Gastrocnemius medialis (tissue), 4 donors: ENCODE data around the gene CAMTA2. TPM values are rescaled to one million over a fixed set of nuclear protein-coding genes. Genes with fewer than 3 reads are reported as not detected.

Experiments used
- ATAC-seq, 2 donors: fragments of 150-250 bp; one replicate each; pipeline ENCODE4 v1.9.1; 2016
- DNase-seq, 2 donors: peaks; one replicate each; pipeline ENCODE4 v3.0.0-alpha.2; 2019
- H3K27ac ChIP-seq, 4 donors: fragments of 200-600 bp; sonication (generic); 1 replicate in 1 of 4; 2 replicates in 3 of 4; pipeline ENCODE4 v1.5.1; 2016 to 2018; ENCODE audit warnings: mild to moderate bottlenecking in 2 of 4, moderate library complexity in 1 of 4
- H3K27me3 ChIP-seq, 3 donors: fragments of 200-600 bp; sonication (generic) in 2 of 3; 1 replicate in 1 of 3; 2 replicates in 2 of 3; pipeline versions ENCODE4 v1.5.1 to v1.6.0; 2016 to 2019; ENCODE audit warnings: mild to moderate bottlenecking in 1 of 3, moderate library complexity in 1 of 3
- H3K36me3 ChIP-seq, 2 donors: fragments of 200-600 bp; sonication (generic) in 1 of 2; one replicate each; pipeline ENCODE4 v1.5.1; 2017 to 2018
- H3K4me1 ChIP-seq, 2 donors: fragments of 200-600 bp; sonication (generic) in 1 of 2; one replicate each; pipeline ENCODE4 v1.5.1; 2016 to 2017; ENCODE audit warnings: mild to moderate bottlenecking in 2 of 2
- H3K4me3 ChIP-seq, 4 donors: fragments of 200-600 bp; sonication (generic) in 3 of 4; 1 replicate in 1 of 4; 2 replicates in 3 of 4; pipeline ENCODE4 v1.5.1; 2016 to 2019; ENCODE audit warnings: mild to moderate bottlenecking in 2 of 4
- H3K9me3 ChIP-seq, 3 donors: fragments of 200-600 bp; sonication (generic) in 2 of 3; 1 replicate in 1 of 3; 2 replicates in 2 of 3; pipeline ENCODE4 v1.5.1; 2016 to 2019
- CTCF ChIP-seq, 5 experiments: fragments of 450-650 bp in 3 of 5; fragments of 200-600 bp in 2 of 5; sonication (generic) in 2 of 5; IDR thresholded peaks in 4 of 5; conservative IDR thresholded peaks in 1 of 5; 1 replicate in 4 of 5; 2 replicates in 1 of 5; pipeline ENCODE4 v1.5.1; 2016 to 2019; ENCODE audit warnings: antibody characterized with exemption in 5 of 5, mild to moderate bottlenecking in 3 of 5, moderate library complexity in 3 of 5
- POLR2A ChIP-seq, 2 donors: fragments of 450-650 bp; IDR thresholded peaks; one replicate each; pipeline ENCODE4 v1.6.1; 2017; ENCODE audit warnings: antibody characterized with exemption in 2 of 2, mild to moderate bottlenecking in 2 of 2, moderate library complexity in 2 of 2
- in situ Hi-C, 4 donors: fragments of 200-750 bp; cut with MboI; loops; one replicate each; pipeline versions ENCODE4 v1.15.0 to v1.8.0; 2017; ENCODE audit warnings: low sequenced_read_pairs in 4 of 4
- intact Hi-C: fragments of 100-400 bp; cut with DNase I; formaldehyde crosslinking; loops from one replicate; pipeline ENCODE4 v1.15.1; 2023; ENCODE audit warnings: low total_unique reads
- total RNA-seq, 4 donors: library from RNA; depleted of rRNA; stranded (reverse); fragments of >200 nt; gene quantifications; one replicate each; pipeline versions ENCODE4 v1.1.0 to v1.2.3, GENCODE V29; 2016

Gene CAMTA2
- total RNA-seq, 4 donors from 2014 or later, result 19.1 to 46.4 (median 36.4) TPM

- intact Hi-C loops (no loop called here), in situ Hi-C loops (no loop called here)
- no peak for DNase-seq
- Histone ChIP-seq H3K27ac (peak overlapping the region; percentile 88 to 95 (median 94)), H3K4me3 (no peak overlapping the region), H3K4me1 (peaks cover 27 to 33% of the 10 kb centered on the region in 2 donors), H3K9me3 (no peaks in the 10 kb centered on the region), H3K27me3 (no peaks in the 10 kb centered on the region), H3K36me3 (peaks cover 0 to 20% of the 10 kb centered on the region in 2 donors)
- ATAC-seq, result no peak
- TF ChIP-seq CTCF (IDR thresholded peaks at IDR 0.05 in 4 of 5, conservative IDR thresholded peaks at IDR 0.05 in 1 of 5) (no peak), POLR2A (IDR thresholded peaks at IDR 0.05) (no peak)
Observed at GRCh38 chr17:4965311-4965986, 22.0 kb downstream of the CAMTA2 start.

GRCh38 chr17:4960279-4960922 is 27.1 kb downstream of the CAMTA2 start:
- H3K4me1 ChIP-seq, result peaks cover 8 to 25% of the 10 kb centered on the region in 2 donors
- H3K36me3 ChIP-seq, result peaks cover 0 to 21% of the 10 kb centered on the region in 2 donors
- no peak overlapping the region for H3K4me3 ChIP-seq
- TF ChIP-seq POLR2A (IDR thresholded peaks at IDR 0.05), result no peak
- no peak for TF ChIP-seq CTCF (IDR thresholded peaks at IDR 0.05 in 4 of 5, conservative IDR thresholded peaks at IDR 0.05 in 1 of 5)
- peak overlapping the region in 2 of 4 donors; percentile 64 to 100 for H3K27ac ChIP-seq
- ATAC-seq (no peak), DNase-seq (no peak)
- H3K27me3 ChIP-seq, result no peaks in the 10 kb centered on the region
- in situ Hi-C loops, result no loop called here
- no peaks in the 10 kb centered on the region for H3K9me3 ChIP-seq
- intact Hi-C loops, result no loop called here

- TF ChIP-seq POLR2A (IDR thresholded peaks at IDR 0.05) (no peak), CTCF (IDR thresholded peaks at IDR 0.05 in 4 of 5, conservative IDR thresholded peaks at IDR 0.05 in 1 of 5) (no peak)
- intact Hi-C loops (no loop called here), in situ Hi-C loops (no loop called here)
- peaks cover 0 to 23% of the 10 kb centered on the region in 2 donors for H3K36me3 ChIP-seq
- ATAC-seq (peak in 1 of 2 donors; percentile 31), DNase-seq (no peak)
- H3K4me3 ChIP-seq, result no peak overlapping the region
- no peaks in the 10 kb centered on the region for H3K27me3 ChIP-seq
- H3K9me3 ChIP-seq, result no peaks in the 10 kb centered on the region
- peaks cover 10 to 29% of the 10 kb centered on the region in 2 donors for H3K4me1 ChIP-seq
- peak overlapping the region; percentile 45 to 100 (median 64) for H3K27ac ChIP-seq
Observed at GRCh38 chr17:4959261-4959965, 28.1 kb downstream of the CAMTA2 start.

GRCh38 chr17:4958102-4958501 is 29.4 kb downstream of the CAMTA2 start:
- peak in 1 of 2 donors; percentile 63 for DNase-seq
- Histone ChIP-seq H3K4me1 (peaks cover 23 to 41% of the 10 kb centered on the region in 2 donors), H3K9me3 (no peaks in the 10 kb centered on the region), H3K27me3 (no peaks in the 10 kb centered on the region), H3K4me3 (no peak overlapping the region), H3K36me3 (peaks cover 0 to 29% of the 10 kb centered on the region in 2 donors), H3K27ac (peak overlapping the region; percentile 45 to 100 (median 64))
- no peak for TF ChIP-seq CTCF (IDR thresholded peaks at IDR 0.05 in 4 of 5, conservative IDR thresholded peaks at IDR 0.05 in 1 of 5)
- in situ Hi-C loops, result no loop called here
- peak in 1 of 2 donors; percentile 57 for ATAC-seq
- intact Hi-C loops, result no loop called here
